Measurements from ENCODE around the gene RUVBL1.
A peak's percentile ranks its signal among the peaks of the same experiment; 100 is the strongest.

The RUVBL1 gene

DNA sequence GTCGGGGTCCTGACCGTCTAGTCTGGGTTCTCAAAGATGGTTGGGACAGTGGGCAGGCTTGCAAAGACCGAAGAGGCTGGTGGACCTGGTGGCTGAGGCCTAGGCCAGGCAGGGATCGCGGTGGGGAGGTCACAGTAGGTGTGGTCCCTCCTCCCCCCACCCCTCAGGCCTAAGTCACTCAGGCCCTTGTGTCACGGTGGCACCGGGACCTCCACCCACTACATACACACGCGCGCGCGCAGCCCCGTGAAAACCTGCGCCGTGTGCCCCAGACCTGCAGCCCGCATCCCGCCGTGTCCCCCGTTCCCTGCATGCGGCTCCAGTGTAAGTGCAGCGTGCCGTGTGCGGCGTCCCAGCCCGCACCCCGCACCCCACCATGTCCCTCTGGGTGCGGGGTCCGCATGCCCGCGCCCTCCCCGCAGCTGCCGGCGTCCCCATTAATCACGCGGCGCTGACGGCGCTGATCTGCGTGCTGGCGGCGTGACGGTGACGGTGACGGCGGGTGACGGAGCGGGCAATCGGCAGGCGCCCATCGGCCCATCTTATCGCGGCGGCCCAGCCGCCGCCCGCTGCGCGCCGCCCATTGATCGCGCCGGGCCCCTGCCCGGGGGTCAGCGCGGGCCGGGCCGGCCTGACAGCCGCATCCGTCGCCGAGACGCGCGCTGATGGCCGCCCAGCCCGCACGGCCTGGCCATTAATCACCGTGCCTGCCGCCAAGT lies 47.0 kb downstream of the RUVBL1 start:
- TF ChIP-seq, protein P1, sequence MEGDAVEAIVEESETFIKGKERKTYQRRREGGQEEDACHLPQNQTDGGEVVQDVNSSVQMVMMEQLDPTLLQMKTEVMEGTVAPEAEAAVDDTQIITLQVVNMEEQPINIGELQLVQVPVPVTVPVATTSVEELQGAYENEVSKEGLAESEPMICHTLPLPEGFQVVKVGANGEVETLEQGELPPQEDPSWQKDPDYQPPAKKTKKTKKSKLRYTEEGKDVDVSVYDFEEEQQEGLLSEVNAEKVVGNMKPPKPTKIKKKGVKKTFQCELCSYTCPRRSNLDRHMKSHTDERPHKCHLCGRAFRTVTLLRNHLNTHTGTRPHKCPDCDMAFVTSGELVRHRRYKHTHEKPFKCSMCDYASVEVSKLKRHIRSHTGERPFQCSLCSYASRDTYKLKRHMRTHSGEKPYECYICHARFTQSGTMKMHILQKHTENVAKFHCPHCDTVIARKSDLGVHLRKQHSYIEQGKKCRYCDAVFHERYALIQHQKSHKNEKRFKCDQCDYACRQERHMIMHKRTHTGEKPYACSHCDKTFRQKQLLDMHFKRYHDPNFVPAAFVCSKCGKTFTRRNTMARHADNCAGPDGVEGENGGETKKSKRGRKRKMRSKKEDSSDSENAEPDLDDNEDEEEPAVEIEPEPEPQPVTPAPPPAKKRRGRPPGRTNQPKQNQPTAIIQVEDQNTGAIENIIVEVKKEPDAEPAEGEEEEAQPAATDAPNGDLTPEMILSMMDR (IDR thresholded peaks at IDR 0.05; ENCODE audit: extremely low read depth, missing control alignments): no peak
- DNase-seq (ENCODE audit: low spot score): peak; percentile 51

DNA sequence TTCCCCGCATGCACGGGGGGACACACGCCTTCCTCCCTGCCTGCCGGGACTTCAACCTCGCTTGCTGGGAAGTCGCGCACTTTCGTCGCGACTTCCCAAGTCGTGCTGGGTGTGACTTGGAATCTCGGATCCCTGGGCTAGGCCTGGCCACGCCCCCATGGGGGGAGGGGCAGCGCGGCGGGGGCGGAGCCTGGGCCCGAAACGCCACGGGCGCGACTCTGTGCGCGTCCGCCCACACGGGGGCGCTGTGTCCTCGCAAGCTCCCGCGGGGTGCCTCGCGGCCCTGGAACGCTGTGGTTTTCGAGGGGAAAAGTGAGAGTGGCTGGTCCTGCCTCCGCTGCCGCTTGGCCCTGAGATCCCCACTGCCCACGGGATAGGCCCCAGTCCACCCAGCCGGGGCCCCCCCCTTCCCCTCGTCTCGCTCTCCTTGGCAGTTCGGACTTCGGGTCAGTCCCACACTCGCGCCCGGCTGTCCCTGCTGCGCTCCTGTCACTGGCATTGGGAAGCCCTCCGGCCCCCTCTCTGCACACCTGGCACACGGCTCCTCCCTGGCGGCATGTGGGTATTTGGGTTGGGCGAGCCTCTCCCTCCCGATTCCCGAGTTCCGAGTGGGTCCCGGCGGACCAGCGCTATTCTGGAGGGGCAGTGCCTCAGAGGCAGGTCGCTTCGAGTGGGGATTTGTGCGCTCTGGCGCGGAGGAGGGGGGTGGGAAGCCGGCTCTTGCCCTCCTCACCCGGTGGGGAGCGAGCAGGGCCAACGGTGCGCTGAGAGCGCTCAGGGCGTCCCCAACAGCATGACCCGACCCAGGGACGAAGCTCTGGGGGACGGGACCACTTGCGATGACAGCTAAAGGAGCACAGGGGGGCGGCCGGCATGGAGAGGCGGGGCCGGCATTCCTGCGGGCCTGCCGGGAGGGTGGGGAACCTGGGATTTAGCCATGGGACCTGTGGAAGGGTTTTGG lies 47.8 kb downstream of the RUVBL1 start:
- TF ChIP-seq, protein P1 (IDR thresholded peaks at IDR 0.05; ENCODE audit: extremely low read depth, missing control alignments): peak; percentile 88
- peak; percentile 90 for DNase-seq (ENCODE audit: low spot score)

DNA sequence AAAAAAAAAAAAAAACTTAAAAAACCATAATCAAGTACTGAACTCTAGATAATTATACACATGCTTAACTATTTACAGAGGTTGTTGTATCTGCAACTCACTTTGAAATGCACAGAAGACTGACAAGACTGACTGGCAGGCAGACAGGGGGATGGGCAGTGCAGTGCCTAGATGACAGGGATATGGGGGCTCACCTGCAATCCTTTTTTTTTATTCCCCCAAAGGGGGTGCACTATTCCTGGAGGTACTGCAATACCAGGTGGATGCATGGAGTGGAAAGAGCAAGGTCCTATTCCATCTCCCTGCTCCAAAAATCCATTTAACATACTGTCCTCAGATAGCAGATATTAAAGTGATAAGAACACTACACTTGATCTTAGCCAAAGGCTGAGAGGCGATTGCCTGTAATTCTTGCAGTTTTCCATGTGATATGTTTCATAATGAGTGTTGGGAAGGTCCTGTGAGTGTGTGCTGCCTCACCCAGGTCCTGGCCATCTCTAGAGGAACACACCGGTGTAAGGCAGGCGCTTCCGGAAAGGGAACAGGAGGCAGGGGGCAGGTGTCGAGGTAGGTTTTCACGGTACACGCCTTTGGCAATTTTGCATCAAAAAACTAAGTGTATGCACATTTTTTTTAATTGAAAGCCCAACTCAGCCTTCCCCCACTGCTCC lies 48.6 kb downstream of the RUVBL1 start:
- DNase-seq (ENCODE audit: low spot score): no peak
- TF ChIP-seq, protein P1 (IDR thresholded peaks at IDR 0.05; ENCODE audit: extremely low read depth, missing control alignments): no peak

DNA sequence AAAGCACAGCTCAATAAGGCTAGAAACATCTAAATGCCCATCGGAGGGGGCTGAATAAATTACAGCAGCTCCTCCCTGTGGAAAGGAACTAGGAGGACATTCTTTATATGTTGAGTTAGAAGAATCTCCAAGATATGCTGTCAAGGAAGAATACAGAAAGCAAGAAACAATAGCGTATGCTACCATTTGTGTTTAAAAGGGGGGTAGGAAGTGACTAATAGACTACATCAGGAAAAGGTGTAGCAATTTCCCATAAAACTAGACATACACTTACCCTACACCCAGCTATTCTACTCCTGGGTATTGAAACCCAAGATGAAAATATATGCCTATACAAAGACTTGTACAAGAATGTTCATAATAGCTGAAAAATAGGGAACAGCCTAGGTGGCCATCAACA lies 49.8 kb downstream of the RUVBL1 start:
- no peak for DNase-seq (ENCODE audit: low spot score)
- TF ChIP-seq, protein P1 (IDR thresholded peaks at IDR 0.05; ENCODE audit: extremely low read depth, missing control alignments): no peak

DNA sequence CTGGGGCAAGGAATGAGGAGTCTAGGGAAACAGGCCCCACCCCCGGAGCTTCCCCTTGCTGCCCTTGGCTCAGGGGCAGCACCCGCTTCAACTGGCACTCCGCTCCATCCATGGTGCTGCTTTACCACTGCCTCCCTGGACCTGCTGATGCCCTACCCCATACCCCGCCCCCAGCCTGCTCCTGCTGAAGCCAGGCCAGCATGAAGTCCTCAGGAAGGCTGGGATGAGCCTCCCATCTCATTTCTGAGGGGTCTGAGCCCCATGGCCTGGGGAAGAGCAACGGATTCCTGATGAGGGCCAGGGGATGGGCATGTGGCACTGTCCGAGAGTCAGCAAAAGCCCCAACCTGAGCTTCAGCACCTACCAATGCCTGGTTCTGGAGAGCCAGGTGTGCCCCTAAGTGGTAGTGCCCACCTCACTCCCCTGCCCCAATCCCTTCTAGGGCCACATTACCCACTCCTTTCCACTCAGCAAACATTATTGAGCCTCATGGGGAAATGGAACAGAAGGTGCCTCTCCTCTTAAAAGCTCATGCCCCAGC lies 50.4 kb downstream of the RUVBL1 start:
- no peak for DNase-seq (ENCODE audit: low spot score)
- TF ChIP-seq, protein P1 (IDR thresholded peaks at IDR 0.05; ENCODE audit: extremely low read depth, missing control alignments): no peak

DNA sequence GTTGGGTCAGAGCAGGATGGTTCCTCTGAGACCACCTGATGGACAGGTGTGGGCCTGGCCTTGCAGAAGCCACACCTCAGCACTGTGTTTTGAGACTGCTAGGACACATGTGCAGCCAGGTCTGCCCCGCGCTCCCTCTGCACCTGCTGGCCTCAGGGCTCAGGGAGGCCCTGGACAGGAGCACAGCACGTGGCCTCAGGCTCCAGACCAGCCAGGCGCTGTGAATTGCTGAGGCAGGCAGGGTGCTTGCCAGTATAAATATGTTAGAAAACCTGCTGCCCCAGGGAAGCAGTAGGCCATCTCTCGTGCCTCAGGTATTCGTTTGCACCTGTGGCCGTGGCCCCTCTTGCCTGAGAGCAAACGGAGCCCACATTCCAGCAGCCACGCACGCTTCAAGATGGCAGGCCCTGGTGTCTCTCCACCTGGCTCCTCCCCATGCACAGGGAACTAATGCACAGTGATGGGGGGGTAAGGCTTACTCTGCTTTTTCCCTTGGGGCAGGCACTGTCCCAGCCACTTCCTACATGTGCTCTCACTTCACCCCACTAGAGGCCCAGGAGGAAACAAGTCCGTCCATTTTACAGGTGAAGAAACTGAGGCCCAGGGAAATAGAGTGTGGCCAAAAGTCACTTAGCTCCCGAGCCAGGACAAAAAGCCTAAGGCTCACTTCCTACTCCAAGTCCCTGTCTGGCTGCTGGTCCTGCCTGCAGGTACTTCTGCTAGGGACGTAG lies 51.0 kb downstream of the RUVBL1 start:
- DNase-seq (ENCODE audit: low spot score): no peak
- TF ChIP-seq, protein P1 (IDR thresholded peaks at IDR 0.05; ENCODE audit: extremely low read depth, missing control alignments): no peak

Measured in GM20000 (cell line).